Caco-2 (cell line): ENCODE data around the gene HDAC9. TPM values are rescaled to one million over a fixed set of nuclear protein-coding genes. Genes with fewer than 3 reads are reported as not detected.

ENCODE experiments used
- BruUV-seq: library from RNA; stranded (reverse); fragments of 400-500 nt; replicated peaks from 2 replicates; lab custom pipeline; 2021; lab: Mats Ljungman, UMichigan
- CTCF ChIA-PET: fragments of 300-600 bp; sonication (Branson Sonifier 250); formaldehyde crosslinking; loops from one replicate; lab custom pipeline; 2022; ENCODE audit warnings: antibody characterized with exemption; lab: Charles Lee
- POLR2A ChIA-PET: fragments of 300-600 bp; sonication (Branson Sonifier 250); formaldehyde crosslinking; loops from one replicate; lab custom pipeline; 2022; ENCODE audit warnings: antibody characterized with exemption; lab: Charles Lee
- DNase-seq, 2 experiments: peaks; one replicate each; pipeline versions ENCODE4 v3.0.0 to v3.0.0-alpha.2; 2020 to 2022
- H3K27me3 ChIP-seq: replicated peaks from 2 replicates; pipeline ENCODE4 v1.6.0; 2011; ENCODE audit warnings: low read length; ENCODE audit not compliant: control insufficient read depth, insufficient read depth
- H3K36me3 ChIP-seq: 2 replicates; pipeline ENCODE4 v1.5.1; 2011; ENCODE audit warnings: low read length; ENCODE audit not compliant: control insufficient read depth, insufficient read depth
- H3K4me1 ChIP-seq: fragments of 250-450 bp; sonication (Bioruptor Pico); 2 replicates; pipeline ENCODE4 v1.5.1; 2020; ENCODE audit warnings: mild to moderate bottlenecking
- H3K4me3 ChIP-seq: 2 replicates; pipeline ENCODE4 v1.5.1; 2011; ENCODE audit warnings: low read depth, mild to moderate bottlenecking, control low read depth, low read length
- H3K9me3 ChIP-seq: fragments of 250-450 bp; sonication (Bioruptor Pico); 2 replicates; pipeline ENCODE4 v1.5.1; 2020; ENCODE audit warnings: mild to moderate bottlenecking, moderate library complexity
- H3K27ac Mint-ChIP-seq: one replicate; pipeline ENCODE4 v1.8.0; 2022; ENCODE audit warnings: mixed read lengths; ENCODE audit not compliant: unreplicated experiment
- H3K27me3 Mint-ChIP-seq: one replicate; pipeline ENCODE4 v1.8.0; 2022; ENCODE audit warnings: mixed read lengths; ENCODE audit not compliant: insufficient read depth, unreplicated experiment
- H3K36me3 Mint-ChIP-seq: one replicate; pipeline ENCODE4 v1.8.0; 2022; ENCODE audit warnings: mild to moderate bottlenecking, mixed read lengths; ENCODE audit not compliant: insufficient read depth, unreplicated experiment
- H3K4me1 Mint-ChIP-seq: one replicate; pipeline ENCODE4 v1.8.0; 2022; ENCODE audit warnings: low read depth, mixed read lengths; ENCODE audit not compliant: unreplicated experiment
- H3K4me3 Mint-ChIP-seq: one replicate; pipeline ENCODE4 v1.8.0; 2022; ENCODE audit warnings: mild to moderate bottlenecking, moderate library complexity, mixed read lengths; ENCODE audit not compliant: unreplicated experiment
- H3K9me3 Mint-ChIP-seq: one replicate; pipeline ENCODE4 v1.8.0; 2022; ENCODE audit warnings: mixed read lengths; ENCODE audit not compliant: unreplicated experiment
- intact Hi-C: fragments of 100-400 bp; cut with micrococcal nuclease; formaldehyde crosslinking; loops from one replicate; pipeline ENCODE4 v1.10.0; 2022; ENCODE audit not compliant: unreplicated experiment
- total RNA-seq: library from RNA; stranded (reverse); gene quantifications from 2 replicates; pipeline ENCODE4 v1.2.3, GENCODE V29; 2022
- TF ChIP-seq, protein P1 (sequence below), 2 experiments: fragments of 200-600 bp in 1 of 2; IDR thresholded peaks; 1 replicate in 1 of 2; 2 replicates in 1 of 2; pipeline versions ENCODE4 v1.5.1 to v1.8.0; 2011 to 2022; ENCODE audit warnings: antibody characterized with exemption in 1 of 2, control low read depth in 1 of 2, inconsistent platforms in 1 of 2, low read depth in 1 of 2, low read length in 1 of 2, mild to moderate bottlenecking in 1 of 2, moderate library complexity in 1 of 2; ENCODE audit not compliant: insufficient read depth in 1 of 2, severe bottlenecking in 1 of 2, unreplicated experiment in 1 of 2

The HDAC9 gene
- total RNA-seq, 1 experiment from 2014 or later, result 0.27 TPM

GRCh38 chr7:18467011-18467410 is 28.5 kb upstream of the HDAC9 start:
- Histone ChIP-seq H3K4me1 (peaks cover 8% of the 10 kb centered on the region; the same call in 1 of the 2 replicates), H3K4me3 (no peak overlapping the region), H3K36me3 (no peaks in the 10 kb centered on the region), H3K27me3 (no peaks in the 10 kb centered on the region), H3K9me3 (no peaks in the 10 kb centered on the region)
- no peak overlapping the region for H3K4me3 Mint-ChIP-seq
- no TSS peak for BruUV-seq
- DNase-seq, result no peak
- ChIA-PET CTCF (no interaction called here), POLR2A (no interaction called here)
- H3K27me3 Mint-ChIP-seq, result no peaks in the 10 kb centered on the region
- H3K36me3 Mint-ChIP-seq, result no peaks in the 10 kb centered on the region
- no peak overlapping the region for H3K27ac Mint-ChIP-seq
- peaks cover 5% of the 10 kb centered on the region for H3K4me1 Mint-ChIP-seq
- H3K9me3 Mint-ChIP-seq, result no peaks in the 10 kb centered on the region
- TF ChIP-seq, protein P1, sequence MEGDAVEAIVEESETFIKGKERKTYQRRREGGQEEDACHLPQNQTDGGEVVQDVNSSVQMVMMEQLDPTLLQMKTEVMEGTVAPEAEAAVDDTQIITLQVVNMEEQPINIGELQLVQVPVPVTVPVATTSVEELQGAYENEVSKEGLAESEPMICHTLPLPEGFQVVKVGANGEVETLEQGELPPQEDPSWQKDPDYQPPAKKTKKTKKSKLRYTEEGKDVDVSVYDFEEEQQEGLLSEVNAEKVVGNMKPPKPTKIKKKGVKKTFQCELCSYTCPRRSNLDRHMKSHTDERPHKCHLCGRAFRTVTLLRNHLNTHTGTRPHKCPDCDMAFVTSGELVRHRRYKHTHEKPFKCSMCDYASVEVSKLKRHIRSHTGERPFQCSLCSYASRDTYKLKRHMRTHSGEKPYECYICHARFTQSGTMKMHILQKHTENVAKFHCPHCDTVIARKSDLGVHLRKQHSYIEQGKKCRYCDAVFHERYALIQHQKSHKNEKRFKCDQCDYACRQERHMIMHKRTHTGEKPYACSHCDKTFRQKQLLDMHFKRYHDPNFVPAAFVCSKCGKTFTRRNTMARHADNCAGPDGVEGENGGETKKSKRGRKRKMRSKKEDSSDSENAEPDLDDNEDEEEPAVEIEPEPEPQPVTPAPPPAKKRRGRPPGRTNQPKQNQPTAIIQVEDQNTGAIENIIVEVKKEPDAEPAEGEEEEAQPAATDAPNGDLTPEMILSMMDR (IDR thresholded peaks at IDR 0.05; ENCODE audit: insufficient read depth in 1 of 2, low read depth in 1 of 2, low read length in 1 of 2, severe bottlenecking in 1 of 2, unreplicated experiment in 1 of 2), result no peak
- intact Hi-C loops, result no loop called here

DNA sequence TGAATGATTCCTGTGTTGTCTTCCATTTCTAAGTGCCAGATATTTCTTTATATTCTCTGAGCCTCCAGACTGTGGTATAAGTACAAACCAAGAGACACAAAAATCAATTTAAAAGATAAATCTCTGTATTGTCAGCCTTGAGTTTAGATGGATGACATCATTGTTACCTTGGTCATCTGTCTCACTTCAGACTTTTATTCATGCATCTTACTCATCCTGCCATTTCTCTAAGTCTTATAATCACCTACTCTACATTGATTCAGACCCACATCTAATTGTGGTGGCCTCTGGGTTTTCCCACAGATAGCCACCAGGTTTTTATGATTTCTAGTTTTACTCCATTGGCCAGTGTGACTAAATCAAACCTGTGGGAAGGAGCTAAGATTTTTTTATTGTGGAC is 26.8 kb upstream of the HDAC9 start:
- Mint-ChIP-seq H3K36me3 (no peaks in the 10 kb centered on the region), H3K4me1 (peaks cover 5% of the 10 kb centered on the region), H3K4me3 (no peak overlapping the region), H3K27me3 (no peaks in the 10 kb centered on the region), H3K9me3 (no peaks in the 10 kb centered on the region), H3K27ac (no peak overlapping the region)
- no peaks in the 10 kb centered on the region for H3K36me3 ChIP-seq
- TF ChIP-seq, protein P1 (IDR thresholded peaks at IDR 0.05; ENCODE audit: insufficient read depth in 1 of 2, low read depth in 1 of 2, low read length in 1 of 2, severe bottlenecking in 1 of 2, unreplicated experiment in 1 of 2), result no peak
- ChIA-PET CTCF (no interaction called here), POLR2A (no interaction called here)
- peaks cover 8% of the 10 kb centered on the region; the same call in 1 of the 2 replicates for H3K4me1 ChIP-seq
- no peaks in the 10 kb centered on the region for H3K27me3 ChIP-seq
- H3K9me3 ChIP-seq, result no peaks in the 10 kb centered on the region
- BruUV-seq, result no TSS peak
- intact Hi-C loops, result no loop called here
- no peak for DNase-seq
- H3K4me3 ChIP-seq, result no peak overlapping the region

DNA sequence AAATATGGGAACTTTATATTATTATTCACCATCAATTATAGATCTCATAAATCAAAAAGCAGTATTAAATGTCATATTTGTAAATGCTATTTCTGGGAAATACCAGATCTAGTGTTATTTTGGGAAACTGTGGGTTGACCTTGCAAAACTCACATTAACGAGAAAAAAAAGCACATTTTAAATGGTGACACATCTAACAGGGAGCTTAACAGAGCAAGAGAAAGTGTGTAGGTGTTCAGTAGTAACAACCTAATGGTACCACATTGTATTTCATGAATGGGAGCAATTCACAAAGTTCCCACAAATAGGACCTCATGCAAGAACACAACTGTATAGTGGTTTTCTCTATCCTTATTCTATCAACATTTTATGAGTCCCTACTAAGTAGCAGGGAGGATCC is 26.2 kb upstream of the HDAC9 start:
- Mint-ChIP-seq H3K27me3 (no peaks in the 10 kb centered on the region), H3K4me1 (peaks cover 5% of the 10 kb centered on the region), H3K9me3 (no peaks in the 10 kb centered on the region), H3K36me3 (no peaks in the 10 kb centered on the region), H3K27ac (no peak overlapping the region), H3K4me3 (no peak overlapping the region)
- TF ChIP-seq, protein P1 (IDR thresholded peaks at IDR 0.05; ENCODE audit: insufficient read depth in 1 of 2, low read depth in 1 of 2, low read length in 1 of 2, severe bottlenecking in 1 of 2, unreplicated experiment in 1 of 2), result no peak
- H3K4me1 ChIP-seq, result peaks cover 8% of the 10 kb centered on the region; the same call in 1 of the 2 replicates
- ChIA-PET POLR2A (no interaction called here), CTCF (no interaction called here)
- intact Hi-C loops, result no loop called here
- no peak for DNase-seq
- no peaks in the 10 kb centered on the region for H3K9me3 ChIP-seq
- no peaks in the 10 kb centered on the region for H3K27me3 ChIP-seq
- no peak overlapping the region for H3K4me3 ChIP-seq
- no peaks in the 10 kb centered on the region for H3K36me3 ChIP-seq
- BruUV-seq, result no TSS peak
